Neural cell (in vitro differentiated cells): ENCODE measurements around the gene OLFM4. TPM values are rescaled to one million over a fixed set of nuclear protein-coding genes. Genes with fewer than 3 reads are reported as not detected.

Experiments used
- polyA plus RNA-seq: library from polyadenylated mRNA; depleted of rRNA; stranded (reverse); fragments of >200 nt; gene quantifications from 2 replicates; pipeline ENCODE4 v1.2.3, GENCODE V29; 2014

Gene OLFM4
- polyA plus RNA-seq, 1 donor from 2014 or later, result 0.46 TPM

Other genes with a start within 250 kb of the OLFM4 start
- gene PCDH8, start 180.2 kb upstream of the OLFM4 start, polyA plus RNA-seq, result 2.4 and 6.9 TPM in 2 replicates